ENCODE results near the gene TBC1D3G.
"Not testable (repeated sequence)": the region's sequence is repeated elsewhere in the genome, so short reads cannot be mapped to it uniquely, and the experiment has no call there.

GRCh38 chr17:36289965-36290612 is 33.6 kb upstream of the TBC1D3G start:
- TF ChIP-seq POLR2A, CTCF (IDR thresholded peaks at IDR 0.05): not testable (repeated sequence)

Data from thyroid gland (tissue), 4 donors.